HG02870 (cell line): ENCODE measurements around the gene RXRA.

ENCODE experiments used
- ATAC-seq: cut with Tn5 transposase; IDR thresholded peaks from one replicate; pipeline ENCODE4 v1.9.1; 2021; ENCODE audit warnings: mild to moderate bottlenecking, moderate library complexity; ENCODE audit not compliant: unreplicated experiment

RXRA gene

GRCh38 chr9:134325813-134326723, at the start of gene RXRA:
RXRA (plus strand) TSS chr9:134326455; CDS start chr9:134326632, 177 bp downstream.
- no peak for ATAC-seq

- no peak for ATAC-seq
Measured at GRCh38 chr9:134278286-134278685, 48.0 kb upstream of the RXRA start.

- no peak for ATAC-seq
Measured at GRCh38 chr9:134278974-134279640, 47.1 kb upstream of the RXRA start.

GRCh38 chr9:134282138-134282650, 44.1 kb upstream of the RXRA start:
- ATAC-seq: no peak

GRCh38 chr9:134283111-134283515, 43.1 kb upstream of the RXRA start:
- ATAC-seq: no peak

GRCh38 chr9:134283692-134284265, 42.5 kb upstream of the RXRA start:
- ATAC-seq: no peak

GRCh38 chr9:134284273-134284672, 42.0 kb upstream of the RXRA start:
- no peak for ATAC-seq

GRCh38 chr9:134284741-134285140, 41.5 kb upstream of the RXRA start:
- no peak for ATAC-seq

GRCh38 chr9:134285215-134285845, 40.9 kb upstream of the RXRA start:
- ATAC-seq: no peak

- ATAC-seq: no peak
Measured at GRCh38 chr9:134286471-134287245, 39.6 kb upstream of the RXRA start.

GRCh38 chr9:134287591-134288491, 38.4 kb upstream of the RXRA start:
- ATAC-seq: no peak

- no peak for ATAC-seq
Measured at GRCh38 chr9:134288746-134289145, 37.5 kb upstream of the RXRA start.

- no peak for ATAC-seq
Measured at GRCh38 chr9:134289241-134289875, 36.9 kb upstream of the RXRA start.

- no peak for ATAC-seq
Measured at GRCh38 chr9:134290603-134291451, 35.4 kb upstream of the RXRA start.

- no peak for ATAC-seq
Measured at GRCh38 chr9:134291452-134291881, 34.8 kb upstream of the RXRA start.

GRCh38 chr9:134291961-134292871, 34.0 kb upstream of the RXRA start:
- ATAC-seq: no peak

- ATAC-seq: no peak
Measured at GRCh38 chr9:134293031-134293521, 33.2 kb upstream of the RXRA start.
